HG03135 (cell line): Measurements from ENCODE around the gene DEK.
"Not testable (repeated sequence)": the region's sequence is repeated elsewhere in the genome, so short reads cannot be mapped to it uniquely, and the experiment has no call there.

Source experiments
- ATAC-seq: cut with Tn5 transposase; IDR thresholded peaks from one replicate; pipeline ENCODE4 v1.9.1; 2021; ENCODE audit warnings: mild to moderate bottlenecking, moderate library complexity; ENCODE audit not compliant: unreplicated experiment

DEK gene, protein sequence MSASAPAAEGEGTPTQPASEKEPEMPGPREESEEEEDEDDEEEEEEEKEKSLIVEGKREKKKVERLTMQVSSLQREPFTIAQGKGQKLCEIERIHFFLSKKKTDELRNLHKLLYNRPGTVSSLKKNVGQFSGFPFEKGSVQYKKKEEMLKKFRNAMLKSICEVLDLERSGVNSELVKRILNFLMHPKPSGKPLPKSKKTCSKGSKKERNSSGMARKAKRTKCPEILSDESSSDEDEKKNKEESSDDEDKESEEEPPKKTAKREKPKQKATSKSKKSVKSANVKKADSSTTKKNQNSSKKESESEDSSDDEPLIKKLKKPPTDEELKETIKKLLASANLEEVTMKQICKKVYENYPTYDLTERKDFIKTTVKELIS

DNA sequence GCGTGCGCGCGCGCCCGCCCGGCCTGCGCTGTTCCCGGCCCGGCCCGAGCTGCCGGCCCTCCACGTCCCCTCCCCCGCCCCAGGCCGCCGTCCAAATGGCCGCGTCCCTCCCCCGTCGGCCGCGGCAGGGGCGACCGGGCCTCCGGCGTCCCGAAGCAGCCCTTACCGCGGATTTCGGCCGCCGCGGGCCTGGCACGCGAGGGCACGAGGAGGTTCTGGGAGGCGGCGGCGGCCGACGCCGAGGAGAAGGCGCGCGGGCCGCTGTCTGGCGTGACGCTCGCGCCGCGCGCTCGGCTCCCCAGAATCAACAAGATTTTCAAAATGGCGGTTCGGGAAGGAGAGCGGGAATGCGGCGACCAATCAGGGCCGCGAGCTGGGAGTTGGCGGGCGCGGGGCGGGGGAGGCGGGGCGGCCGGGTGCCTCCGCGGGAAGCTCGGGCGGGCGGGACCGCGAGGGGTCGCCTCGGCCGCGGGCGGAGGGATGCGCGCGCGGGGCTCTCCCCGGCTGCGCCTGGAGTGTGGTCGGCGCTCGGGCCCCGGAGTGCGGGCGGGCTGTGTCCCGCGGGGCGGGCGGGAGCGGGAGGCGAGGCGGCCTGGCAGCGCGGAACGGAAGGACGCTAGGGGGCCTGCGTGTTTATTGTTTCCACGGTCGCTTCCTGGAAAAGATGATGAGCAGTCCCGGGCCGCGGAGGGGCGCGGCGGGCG, at the start of gene DEK:
Gene DEK, minus strand, starts transcription at position 312 of the 704 bp plus-strand sequence. CDS start 543 bp downstream, outside the sequence.
- ATAC-seq: peak; percentile 47

DNA sequence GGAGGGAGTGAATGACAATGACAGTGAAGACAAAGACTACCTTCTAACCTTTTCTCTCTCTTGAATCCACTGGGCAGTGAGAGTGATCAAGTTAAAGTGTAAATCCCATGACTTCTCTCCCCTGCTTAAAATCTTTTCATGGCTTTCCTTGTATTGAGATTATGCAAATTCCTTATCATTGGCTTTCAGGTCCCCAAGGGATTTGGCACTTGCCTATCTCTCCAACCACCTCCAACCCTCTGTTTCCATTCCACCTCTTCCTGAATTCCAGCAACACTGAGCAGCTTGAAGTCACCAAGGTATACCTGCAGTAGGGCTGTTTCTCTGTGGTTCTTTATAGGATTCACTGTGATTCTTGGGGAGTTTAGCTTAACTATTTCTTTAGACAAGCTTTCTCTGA, 48.0 kb upstream of the DEK start:
- no peak for ATAC-seq

GRCh38 chr6:18310010-18310409, 45.7 kb upstream of the DEK start:
- not testable (repeated sequence) for ATAC-seq

DNA sequence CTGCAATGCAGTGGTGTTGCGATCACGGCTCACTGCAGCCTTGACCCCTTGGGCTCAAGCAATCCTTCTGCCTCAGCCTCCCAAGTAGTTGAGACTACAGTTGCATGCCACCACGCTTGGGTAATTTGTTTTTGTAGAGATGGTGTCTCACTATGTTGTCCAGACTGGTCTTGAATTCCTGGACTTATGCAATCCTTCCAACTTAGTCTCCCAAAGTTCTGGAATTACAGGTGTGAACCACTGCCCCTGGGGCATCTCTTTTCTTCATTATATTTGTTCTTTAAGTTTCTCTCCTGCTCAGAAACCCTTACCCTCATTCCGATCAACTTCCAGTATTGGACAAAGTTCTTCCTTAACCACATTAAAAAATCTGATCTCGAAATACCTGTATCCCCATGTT, 44.7 kb upstream of the DEK start:
- no peak for ATAC-seq

DNA sequence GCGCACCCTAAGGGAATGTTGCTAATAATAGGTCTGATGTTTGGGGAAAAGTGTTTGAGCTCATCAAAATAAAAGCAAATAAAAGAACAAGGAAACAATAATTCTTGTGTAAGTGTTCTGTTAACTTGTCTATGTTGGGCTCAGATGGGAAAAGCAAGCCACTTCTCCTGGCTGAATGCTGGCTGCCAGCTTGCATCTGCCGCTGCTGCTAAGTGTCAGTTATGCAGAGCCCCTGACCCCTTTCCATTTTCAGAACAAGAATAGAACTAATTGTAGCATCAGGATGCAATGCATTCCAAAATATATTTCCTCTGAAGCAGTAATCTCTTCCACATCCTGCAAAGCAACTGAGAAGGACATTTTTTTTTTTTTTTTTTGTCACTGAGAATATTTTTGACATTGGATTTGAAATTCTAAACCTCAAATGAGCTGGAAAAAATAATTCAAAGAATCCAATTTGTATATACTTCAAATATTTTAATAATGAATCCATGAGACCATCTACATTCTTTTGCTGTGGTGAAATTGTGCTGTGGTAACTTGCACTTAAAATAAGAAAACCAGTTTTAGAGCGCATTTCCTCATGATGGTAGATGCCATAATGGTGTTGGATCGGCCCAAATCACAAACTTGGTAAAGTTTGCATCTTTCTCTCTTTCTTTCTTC, 43.9 kb upstream of the DEK start:
- ATAC-seq: no peak

- ATAC-seq: no peak
Measured at GRCh38 chr6:18306977-18307376, 42.6 kb upstream of the DEK start.

DNA sequence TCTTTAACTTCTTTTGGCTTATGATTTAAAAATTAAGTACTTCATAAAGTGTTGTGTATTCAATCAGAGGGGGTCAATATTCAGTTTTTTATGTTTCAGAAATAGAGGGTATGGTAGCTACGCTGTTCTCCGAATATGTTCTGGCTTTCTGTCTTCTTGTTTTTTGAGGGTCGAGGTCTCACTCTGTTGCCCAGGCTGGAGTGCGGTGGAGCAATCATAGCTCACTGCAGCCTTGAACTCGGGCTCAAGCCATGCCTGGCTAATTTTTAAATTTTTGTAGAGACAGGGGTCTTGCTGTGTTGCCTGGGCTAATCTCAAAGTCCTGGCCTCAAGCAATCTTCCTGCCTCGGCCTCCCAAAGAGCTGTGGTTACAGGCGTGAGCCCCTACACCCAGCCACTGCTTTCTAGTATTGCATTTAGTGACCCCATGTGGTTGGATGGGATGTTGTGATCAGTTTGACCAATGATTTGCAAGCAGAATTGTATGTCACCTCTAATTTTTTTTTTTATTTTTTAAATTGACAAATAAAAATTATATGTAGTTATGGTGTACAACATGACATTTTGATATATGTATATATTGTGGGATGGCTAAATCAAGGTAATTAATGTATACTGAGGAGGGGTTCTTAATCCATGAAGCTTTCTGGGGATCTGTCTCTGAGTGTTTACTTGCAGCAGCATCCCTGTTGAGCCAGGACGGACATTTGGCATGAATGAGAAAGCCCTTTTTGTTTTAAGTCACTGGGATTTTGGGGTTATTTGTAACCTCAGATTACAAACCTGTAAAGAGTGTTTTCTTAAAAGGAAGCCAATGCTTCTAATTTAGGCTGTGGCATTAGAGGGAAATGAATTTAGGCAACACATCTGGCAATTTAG, 38.5 kb upstream of the DEK start:
- no peak for ATAC-seq

- no peak for ATAC-seq
Measured at GRCh38 chr6:18293076-18293904, 29.0 kb upstream of the DEK start.

DNA sequence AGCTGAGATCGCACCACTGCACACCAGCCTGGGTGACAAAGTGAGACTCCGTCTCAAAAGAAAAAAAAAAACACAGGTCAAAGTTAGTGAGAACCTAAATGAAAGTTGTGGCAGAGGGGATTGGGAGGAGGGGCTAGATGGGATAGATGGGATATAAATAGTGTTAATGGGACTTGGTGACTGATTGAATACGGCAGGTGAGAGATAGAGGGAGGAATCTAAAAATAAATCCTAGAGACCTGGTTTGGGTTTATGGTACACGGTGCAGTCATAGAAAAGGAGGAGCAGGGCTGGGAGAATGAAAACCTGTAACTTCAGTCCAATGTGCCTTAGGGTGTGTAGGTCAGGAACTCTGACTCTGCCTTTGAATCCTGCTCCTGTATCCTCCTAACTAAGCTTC, 25.0 kb upstream of the DEK start:
- no peak for ATAC-seq

DNA sequence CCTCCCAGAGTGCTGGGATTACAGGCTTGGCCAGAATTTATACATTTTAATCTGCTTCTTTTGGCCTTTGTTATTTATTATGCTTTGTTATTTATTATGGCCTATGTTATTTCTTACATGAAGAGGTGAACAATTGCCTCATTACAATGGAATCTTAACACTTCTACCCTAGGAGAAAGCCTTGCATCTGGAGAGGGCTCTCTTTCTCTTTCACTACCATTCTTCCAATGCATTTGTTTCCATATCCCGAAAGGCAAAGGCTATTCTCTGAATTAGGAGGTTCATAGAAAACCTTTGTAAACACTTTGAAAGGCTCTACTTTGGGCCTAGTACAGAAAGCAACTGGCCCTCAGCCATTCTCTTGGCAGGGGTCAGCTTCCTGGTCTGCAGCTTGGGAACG, 19.9 kb upstream of the DEK start:
- no peak for ATAC-seq

DNA sequence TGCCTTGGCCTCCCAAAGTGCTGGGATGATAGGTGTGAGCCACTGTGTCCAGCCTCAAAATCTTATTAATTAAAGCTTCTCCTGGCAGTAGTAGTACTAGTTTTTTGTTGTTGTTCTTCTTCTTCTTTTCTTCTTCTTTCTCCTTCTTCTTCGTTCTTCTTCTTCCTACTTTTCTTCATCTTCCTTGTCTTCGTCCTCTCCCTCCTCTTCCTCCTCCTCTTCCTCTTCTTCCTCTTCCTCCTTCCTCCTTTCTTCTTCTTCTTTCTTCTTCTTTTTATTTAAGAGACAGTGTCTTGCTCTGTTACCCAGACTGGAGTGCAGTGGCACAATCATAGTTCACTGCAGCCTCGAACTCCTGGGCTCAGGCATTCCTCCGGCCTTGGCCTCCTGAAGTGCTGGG, 17.2 kb upstream of the DEK start:
- ATAC-seq: no peak

GRCh38 chr6:18280084-18280483, 15.8 kb upstream of the DEK start:
- ATAC-seq: no peak

GRCh38 chr6:18279422-18279821, 15.1 kb upstream of the DEK start:
- ATAC-seq: no peak

DNA sequence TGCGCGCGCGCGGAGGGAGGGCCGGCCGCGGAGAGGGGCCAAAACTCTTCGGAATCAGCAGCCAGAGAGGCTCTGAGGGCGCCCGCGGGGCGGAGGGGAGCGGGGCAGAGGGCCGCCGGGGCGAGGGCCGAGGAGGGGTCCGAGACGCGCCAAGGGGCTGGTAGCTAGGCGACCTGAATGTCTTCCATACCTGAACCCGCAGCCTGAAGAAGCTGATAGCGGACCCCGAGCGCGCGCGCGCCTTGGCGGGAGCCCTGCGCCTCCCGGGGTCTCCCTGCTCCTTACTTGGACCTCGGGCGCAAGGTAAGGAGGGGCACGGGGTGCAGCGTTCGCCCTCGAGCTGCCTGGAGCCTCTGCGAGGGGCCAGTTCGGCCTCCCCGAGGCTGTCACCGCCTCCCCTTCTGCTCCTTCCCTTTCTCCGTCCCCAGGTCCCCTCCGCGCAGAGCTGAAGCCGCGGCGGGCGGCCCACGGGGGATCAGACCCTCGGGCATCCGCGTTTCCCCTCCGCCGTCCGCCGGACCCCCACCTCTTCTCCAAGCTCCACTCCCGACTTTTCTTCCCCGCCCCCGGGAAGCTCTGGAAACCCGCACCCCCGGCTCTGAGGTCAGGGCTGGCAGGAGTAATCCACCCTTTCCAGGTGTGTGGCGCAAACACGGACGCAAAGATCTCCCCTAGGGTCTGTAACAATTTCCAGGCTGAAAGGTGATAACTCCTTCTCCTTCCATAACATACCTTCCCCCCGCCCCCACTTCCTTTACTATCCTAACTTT, 13.1 kb upstream of the DEK start:
- no peak for ATAC-seq

DNA sequence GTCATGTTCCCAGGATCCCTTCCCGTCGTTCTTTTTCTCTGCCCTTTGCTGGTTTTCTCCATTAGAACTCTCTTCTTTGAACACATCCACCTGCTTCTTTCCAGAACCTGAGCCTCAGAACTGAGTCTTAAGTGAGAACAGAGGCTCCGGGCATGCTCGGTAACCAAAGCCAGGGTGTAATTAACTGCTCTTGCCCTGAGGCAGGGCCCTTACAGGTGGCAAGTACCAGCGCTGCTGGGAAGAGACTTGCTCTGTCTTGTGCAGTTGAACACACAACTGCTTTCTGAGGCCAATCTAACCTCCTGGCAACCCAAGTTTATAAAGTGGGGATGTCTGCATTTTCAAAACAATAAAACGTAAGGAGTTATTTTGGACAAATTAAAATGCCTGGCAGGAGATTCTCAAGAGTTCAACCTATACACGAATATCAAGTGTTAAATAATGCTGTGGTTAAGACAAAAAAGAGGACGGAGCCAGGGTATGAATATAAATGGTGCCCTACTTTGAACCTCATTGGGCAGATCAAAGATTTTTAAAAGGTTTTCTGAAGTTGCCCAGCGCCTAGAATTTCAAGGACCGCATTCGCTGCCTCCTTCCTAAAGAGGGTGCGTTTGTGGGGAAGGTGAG, 12.4 kb upstream of the DEK start:
- no peak for ATAC-seq

DNA sequence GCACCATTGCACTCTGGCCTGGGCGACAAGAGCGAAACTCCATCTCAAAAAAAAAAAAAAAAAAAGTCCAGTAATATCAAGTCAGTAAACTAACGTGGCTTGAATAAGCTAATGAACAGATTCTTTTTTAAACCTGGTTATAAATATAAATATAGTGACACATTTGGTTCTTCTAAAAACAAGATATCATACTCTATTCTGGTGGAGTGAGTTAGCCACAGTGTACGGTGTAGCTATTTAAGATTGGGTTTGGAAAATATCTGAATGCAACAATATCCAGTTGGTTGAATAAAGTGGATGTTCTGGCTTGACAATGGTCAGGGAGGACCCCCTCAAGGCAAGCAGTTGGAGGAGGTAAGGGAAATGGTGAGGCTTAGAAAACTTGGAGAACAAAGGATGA, 5.9 kb upstream of the DEK start:
- ATAC-seq: no peak

- ATAC-seq: no peak
Measured at GRCh38 chr6:18269717-18270116, 5.4 kb upstream of the DEK start.

GRCh38 chr6:18269253-18269652, 4.9 kb upstream of the DEK start:
- peak; percentile 41 for ATAC-seq

DNA sequence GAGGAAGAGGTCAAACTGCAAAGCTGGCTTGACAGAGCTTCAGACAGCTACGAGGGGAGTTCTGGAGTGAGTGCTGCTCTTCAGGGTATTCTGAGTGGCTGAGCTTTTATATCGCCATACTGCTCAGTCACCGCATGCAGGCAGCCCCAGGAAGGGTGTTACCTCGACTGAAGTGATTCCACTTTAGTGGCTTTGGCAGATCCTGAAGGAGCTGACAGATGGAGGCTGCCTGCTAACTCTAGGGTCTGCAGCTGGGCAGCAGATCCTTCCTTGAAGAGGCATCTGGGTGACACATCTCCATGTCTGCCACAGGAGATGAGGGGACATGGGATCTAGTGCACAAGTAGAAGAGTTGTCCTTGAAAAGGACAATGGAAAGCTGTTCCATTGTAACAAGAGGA, 3.7 kb upstream of the DEK start:
- ATAC-seq: no peak
